ENCODE measurements around the gene TBR1.

DNA sequence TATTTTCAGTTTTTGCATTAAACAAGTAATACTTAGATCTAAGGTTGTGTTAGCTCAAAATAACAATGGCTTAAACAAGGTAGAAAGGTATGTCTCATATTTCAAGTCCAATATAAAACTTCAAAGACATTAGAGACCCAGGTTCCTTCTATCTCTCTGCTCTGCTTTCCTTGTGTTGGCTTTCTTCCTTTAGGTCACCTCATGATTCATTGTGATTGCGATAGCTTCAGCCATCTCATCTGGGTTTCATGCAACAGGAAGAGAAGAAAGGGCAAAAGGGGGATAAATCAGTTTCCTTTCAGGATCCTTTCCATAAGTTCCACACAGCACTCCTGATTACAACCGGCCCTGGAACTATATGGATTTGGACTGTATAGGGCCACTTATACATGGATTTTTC lies 16.0 kb upstream of the TBR1 start:
- TF ChIP-seq, protein P1, sequence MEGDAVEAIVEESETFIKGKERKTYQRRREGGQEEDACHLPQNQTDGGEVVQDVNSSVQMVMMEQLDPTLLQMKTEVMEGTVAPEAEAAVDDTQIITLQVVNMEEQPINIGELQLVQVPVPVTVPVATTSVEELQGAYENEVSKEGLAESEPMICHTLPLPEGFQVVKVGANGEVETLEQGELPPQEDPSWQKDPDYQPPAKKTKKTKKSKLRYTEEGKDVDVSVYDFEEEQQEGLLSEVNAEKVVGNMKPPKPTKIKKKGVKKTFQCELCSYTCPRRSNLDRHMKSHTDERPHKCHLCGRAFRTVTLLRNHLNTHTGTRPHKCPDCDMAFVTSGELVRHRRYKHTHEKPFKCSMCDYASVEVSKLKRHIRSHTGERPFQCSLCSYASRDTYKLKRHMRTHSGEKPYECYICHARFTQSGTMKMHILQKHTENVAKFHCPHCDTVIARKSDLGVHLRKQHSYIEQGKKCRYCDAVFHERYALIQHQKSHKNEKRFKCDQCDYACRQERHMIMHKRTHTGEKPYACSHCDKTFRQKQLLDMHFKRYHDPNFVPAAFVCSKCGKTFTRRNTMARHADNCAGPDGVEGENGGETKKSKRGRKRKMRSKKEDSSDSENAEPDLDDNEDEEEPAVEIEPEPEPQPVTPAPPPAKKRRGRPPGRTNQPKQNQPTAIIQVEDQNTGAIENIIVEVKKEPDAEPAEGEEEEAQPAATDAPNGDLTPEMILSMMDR (IDR thresholded peaks at IDR 0.05; ENCODE audit: low read depth, low read length) = no peak
- TF ChIP-seq EZH2phosphoT487 (IDR thresholded peaks at IDR 0.05; ENCODE audit: low read depth) = no peak
